A673 (cell line): ENCODE measurements around the gene CEACAM18.

Source experiments
- CTCF ChIP-seq: fragments of 300-800, 200-600 bp; sonication (generic); conservative IDR thresholded peaks from 2 replicates; pipeline ENCODE4 v1.5.1; 2017; ENCODE audit warnings: low read depth, mild to moderate bottlenecking, antibody characterized with exemption, low read length, moderate library complexity, mixed read lengths
- EZH2 ChIP-seq: fragments of 200-600 bp; sonication (generic); IDR thresholded peaks from 2 replicates; pipeline ENCODE4 v1.6.1; 2017; ENCODE audit warnings: borderline replicate concordance, low read depth, mild to moderate bottlenecking, mixed read lengths, antibody characterized with exemption, low read length; ENCODE audit not compliant: poor library complexity, severe bottlenecking

GRCh38 chr19:51531349-51532315, 53.3 kb downstream of the CEACAM18 start, which contains the start of gene SIGLEC6:
- TF ChIP-seq CTCF: no peak
- no peak for TF ChIP-seq EZH2
